ENCODE data around the gene NBPF14.
"Not testable (repeated sequence)": the region's sequence is repeated elsewhere in the genome, so short reads cannot be mapped to it uniquely, and the experiment has no call there.

DNA sequence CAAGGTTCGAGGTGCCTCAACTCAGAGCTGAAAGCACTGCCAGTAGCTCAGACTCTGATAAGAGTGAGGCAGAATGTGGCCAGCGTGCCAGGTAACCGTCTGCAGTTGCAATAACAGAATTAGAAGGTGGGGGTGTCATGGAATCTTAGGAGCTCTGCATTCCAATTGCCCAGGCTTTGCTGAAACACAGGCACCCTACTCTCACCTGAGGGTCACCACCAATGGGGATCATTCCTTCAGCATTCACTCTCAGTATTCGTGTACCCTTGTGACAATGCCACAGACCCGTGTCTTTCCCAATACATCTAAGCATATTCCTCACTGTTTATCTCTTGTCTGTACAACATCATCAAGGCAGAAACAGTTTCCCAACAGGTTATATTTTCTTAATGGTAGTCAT lies at the start of gene NBPF14:
- not testable (repeated sequence) for TF ChIP-seq POLR2AphosphoS5 (IDR thresholded peaks at IDR 0.05; ENCODE audit: low read depth); REST (IDR thresholded peaks at IDR 0.05; ENCODE audit: insufficient replicate concordance, low read depth); SPI1 (IDR thresholded peaks at IDR 0.05; ENCODE audit: borderline replicate concordance, low read depth)
- TF ChIP-seq, protein P1, sequence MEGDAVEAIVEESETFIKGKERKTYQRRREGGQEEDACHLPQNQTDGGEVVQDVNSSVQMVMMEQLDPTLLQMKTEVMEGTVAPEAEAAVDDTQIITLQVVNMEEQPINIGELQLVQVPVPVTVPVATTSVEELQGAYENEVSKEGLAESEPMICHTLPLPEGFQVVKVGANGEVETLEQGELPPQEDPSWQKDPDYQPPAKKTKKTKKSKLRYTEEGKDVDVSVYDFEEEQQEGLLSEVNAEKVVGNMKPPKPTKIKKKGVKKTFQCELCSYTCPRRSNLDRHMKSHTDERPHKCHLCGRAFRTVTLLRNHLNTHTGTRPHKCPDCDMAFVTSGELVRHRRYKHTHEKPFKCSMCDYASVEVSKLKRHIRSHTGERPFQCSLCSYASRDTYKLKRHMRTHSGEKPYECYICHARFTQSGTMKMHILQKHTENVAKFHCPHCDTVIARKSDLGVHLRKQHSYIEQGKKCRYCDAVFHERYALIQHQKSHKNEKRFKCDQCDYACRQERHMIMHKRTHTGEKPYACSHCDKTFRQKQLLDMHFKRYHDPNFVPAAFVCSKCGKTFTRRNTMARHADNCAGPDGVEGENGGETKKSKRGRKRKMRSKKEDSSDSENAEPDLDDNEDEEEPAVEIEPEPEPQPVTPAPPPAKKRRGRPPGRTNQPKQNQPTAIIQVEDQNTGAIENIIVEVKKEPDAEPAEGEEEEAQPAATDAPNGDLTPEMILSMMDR (IDR thresholded peaks at IDR 0.05; ENCODE audit: insufficient read depth, low read length), result not testable (repeated sequence)
